Measurements from ENCODE around the gene DLG2.

DLG2 gene

DNA sequence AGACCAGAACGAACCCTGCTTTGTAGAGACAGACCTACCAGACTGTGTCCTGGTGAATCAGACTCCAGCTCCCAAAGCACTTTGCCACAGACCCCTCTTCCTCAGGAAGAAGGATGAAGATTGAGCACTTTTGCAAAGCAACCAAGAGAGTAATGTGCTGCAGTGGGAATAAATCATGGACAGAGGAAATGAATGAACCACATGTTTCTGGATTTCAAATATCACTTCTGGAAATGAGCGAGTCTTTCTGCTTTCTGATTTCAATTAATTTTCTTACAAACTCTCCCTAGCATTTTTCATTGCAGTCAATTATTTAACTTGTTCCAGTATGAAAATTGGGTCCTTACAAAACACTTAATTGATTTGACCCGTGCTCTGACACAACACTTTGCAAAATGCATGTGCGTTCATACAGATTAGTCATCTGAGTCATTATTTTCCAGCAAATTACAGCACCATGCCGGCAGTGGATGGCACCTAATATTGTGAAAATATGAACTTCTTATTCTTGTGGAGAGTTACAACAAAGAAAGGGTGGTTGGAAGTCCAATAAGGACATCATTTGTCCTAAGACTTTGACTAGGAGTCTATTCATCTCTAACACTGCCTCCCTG, 2025.1 kb downstream of the DLG2 start:
- H4K20me1 ChIP-seq (ENCODE audit: insufficient read depth, low read length), result no peaks in the 10 kb centered on the region
- no peak overlapping the region for H3K4me3 ChIP-seq (ENCODE audit: low read depth, low read length, poor library complexity, severe bottlenecking)
- no peak overlapping the region for H3K27ac ChIP-seq (ENCODE audit: low read depth, low read length, poor library complexity, severe bottlenecking)
- H3K9me3 ChIP-seq (ENCODE audit: low read length), result no peaks in the 10 kb centered on the region
- H3K4me1 ChIP-seq (ENCODE audit: insufficient read depth, low read length, severe bottlenecking), result peaks cover 30% of the 10 kb centered on the region
- H3K9ac ChIP-seq (ENCODE audit: low read length), result no peak overlapping the region
- no peak overlapping the region for H2AFZ ChIP-seq (ENCODE audit: low read length)
- no peaks in the 10 kb centered on the region for H3K9me2 ChIP-seq (ENCODE audit: low read depth, low read length)
- no peak for TF ChIP-seq EZH2 (IDR thresholded peaks at IDR 0.05; ENCODE audit: borderline replicate concordance, low read length)
- TF ChIP-seq, protein P1, sequence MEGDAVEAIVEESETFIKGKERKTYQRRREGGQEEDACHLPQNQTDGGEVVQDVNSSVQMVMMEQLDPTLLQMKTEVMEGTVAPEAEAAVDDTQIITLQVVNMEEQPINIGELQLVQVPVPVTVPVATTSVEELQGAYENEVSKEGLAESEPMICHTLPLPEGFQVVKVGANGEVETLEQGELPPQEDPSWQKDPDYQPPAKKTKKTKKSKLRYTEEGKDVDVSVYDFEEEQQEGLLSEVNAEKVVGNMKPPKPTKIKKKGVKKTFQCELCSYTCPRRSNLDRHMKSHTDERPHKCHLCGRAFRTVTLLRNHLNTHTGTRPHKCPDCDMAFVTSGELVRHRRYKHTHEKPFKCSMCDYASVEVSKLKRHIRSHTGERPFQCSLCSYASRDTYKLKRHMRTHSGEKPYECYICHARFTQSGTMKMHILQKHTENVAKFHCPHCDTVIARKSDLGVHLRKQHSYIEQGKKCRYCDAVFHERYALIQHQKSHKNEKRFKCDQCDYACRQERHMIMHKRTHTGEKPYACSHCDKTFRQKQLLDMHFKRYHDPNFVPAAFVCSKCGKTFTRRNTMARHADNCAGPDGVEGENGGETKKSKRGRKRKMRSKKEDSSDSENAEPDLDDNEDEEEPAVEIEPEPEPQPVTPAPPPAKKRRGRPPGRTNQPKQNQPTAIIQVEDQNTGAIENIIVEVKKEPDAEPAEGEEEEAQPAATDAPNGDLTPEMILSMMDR (IDR thresholded peaks at IDR 0.05; ENCODE audit: low read length), result no peak
- no peak overlapping the region for H3K4me2 ChIP-seq (ENCODE audit: low read length)
- H3F3A ChIP-seq (ENCODE audit: insufficient read depth, low read length), result no peaks in the 10 kb centered on the region
- no peaks in the 10 kb centered on the region for H3K79me2 ChIP-seq (ENCODE audit: insufficient read depth, low read length)
- no peaks in the 10 kb centered on the region for H3K36me3 ChIP-seq (ENCODE audit: insufficient read depth, low read length)
- H3K27me3 ChIP-seq (ENCODE audit: insufficient read depth, low read length), result no peaks in the 10 kb centered on the region

DNA sequence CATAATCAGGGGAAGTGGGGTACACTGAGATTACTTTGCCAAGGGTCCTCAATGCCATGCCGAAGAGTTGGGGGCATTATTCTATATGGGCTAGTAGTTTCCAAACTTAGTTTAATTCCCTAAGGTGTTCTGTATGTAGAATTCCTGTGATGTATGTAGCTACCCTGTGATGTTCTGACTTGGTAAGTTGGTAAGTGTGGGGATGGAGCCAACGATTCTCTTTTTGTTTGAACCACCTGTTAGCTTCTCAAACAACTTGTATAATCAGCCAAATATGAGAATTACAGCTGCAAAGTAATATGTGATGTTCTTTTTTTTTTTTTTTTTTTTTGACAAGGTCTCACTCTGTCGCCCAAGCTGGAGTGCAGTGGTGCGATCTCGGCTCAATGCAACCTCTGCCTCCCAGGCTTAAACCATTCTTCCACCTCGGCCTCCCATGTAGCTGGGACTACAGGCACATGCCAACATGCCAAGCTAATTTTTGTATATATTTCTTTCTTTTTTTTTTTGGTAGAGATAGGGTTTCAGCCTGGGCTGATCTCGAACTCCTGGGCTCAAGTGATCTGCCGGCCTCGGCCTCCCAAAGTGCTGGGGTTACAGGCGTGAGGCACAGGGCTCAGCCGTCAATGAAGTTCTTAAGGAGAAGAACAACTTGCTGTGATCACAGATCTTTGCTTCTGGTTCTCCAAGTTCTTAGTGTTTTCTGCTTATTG, 2025.8 kb downstream of the DLG2 start:
- Histone ChIP-seq H3F3A (ENCODE audit: insufficient read depth, low read length) (no peaks in the 10 kb centered on the region), H3K4me3 (ENCODE audit: low read depth, low read length, poor library complexity, severe bottlenecking) (no peak overlapping the region), H3K27me3 (ENCODE audit: insufficient read depth, low read length) (no peaks in the 10 kb centered on the region), H3K79me2 (ENCODE audit: insufficient read depth, low read length) (no peaks in the 10 kb centered on the region), H3K4me2 (ENCODE audit: low read length) (no peak overlapping the region), H3K27ac (ENCODE audit: low read depth, low read length, poor library complexity, severe bottlenecking) (no peak overlapping the region), H2AFZ (ENCODE audit: low read length) (no peak overlapping the region), H3K9me3 (ENCODE audit: low read length) (no peaks in the 10 kb centered on the region), H3K4me1 (ENCODE audit: insufficient read depth, low read length, severe bottlenecking) (peaks cover 30% of the 10 kb centered on the region), H3K9me2 (ENCODE audit: low read depth, low read length) (no peaks in the 10 kb centered on the region), H3K36me3 (ENCODE audit: insufficient read depth, low read length) (no peaks in the 10 kb centered on the region; the same call in 1 of the 2 replicates), H4K20me1 (ENCODE audit: insufficient read depth, low read length) (no peaks in the 10 kb centered on the region), H3K9ac (ENCODE audit: low read length) (no peak overlapping the region)
- TF ChIP-seq, protein P1 (IDR thresholded peaks at IDR 0.05; ENCODE audit: low read length), result no peak
- TF ChIP-seq EZH2 (IDR thresholded peaks at IDR 0.05; ENCODE audit: borderline replicate concordance, low read length), result no peak

DNA sequence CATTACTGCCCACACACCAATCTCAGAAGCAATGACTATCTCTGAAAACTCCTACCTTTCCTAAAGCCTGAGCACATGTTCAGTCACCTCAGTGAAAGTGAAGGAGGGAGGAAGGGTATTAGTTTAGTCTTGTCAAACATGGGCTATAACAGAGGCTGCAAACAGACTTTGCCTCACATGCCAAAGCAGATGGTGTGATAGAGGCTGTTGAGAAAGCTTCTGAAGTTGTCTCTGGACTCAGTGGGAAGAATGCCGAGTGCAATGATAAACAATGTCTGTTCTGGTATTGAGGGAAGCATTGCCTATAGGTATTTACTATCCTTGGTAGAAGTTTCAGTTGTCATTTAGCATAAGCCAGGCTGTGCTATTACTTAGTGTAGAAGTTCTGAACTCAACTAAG, 2026.5 kb downstream of the DLG2 start:
- H3K4me3 ChIP-seq (ENCODE audit: low read depth, low read length, poor library complexity, severe bottlenecking), result no peak overlapping the region
- no peaks in the 10 kb centered on the region for H4K20me1 ChIP-seq (ENCODE audit: insufficient read depth, low read length)
- H3K79me2 ChIP-seq (ENCODE audit: insufficient read depth, low read length), result no peaks in the 10 kb centered on the region
- no peaks in the 10 kb centered on the region for H3K27me3 ChIP-seq (ENCODE audit: insufficient read depth, low read length)
- no peaks in the 10 kb centered on the region for H3K9me3 ChIP-seq (ENCODE audit: low read length)
- no peaks in the 10 kb centered on the region; the same call in 1 of the 2 replicates for H3K36me3 ChIP-seq (ENCODE audit: insufficient read depth, low read length)
- H3K4me2 ChIP-seq (ENCODE audit: low read length), result no peak overlapping the region
- no peaks in the 10 kb centered on the region for H3F3A ChIP-seq (ENCODE audit: insufficient read depth, low read length)
- H3K4me1 ChIP-seq (ENCODE audit: insufficient read depth, low read length, severe bottlenecking), result peaks cover 30% of the 10 kb centered on the region
- no peaks in the 10 kb centered on the region for H3K9me2 ChIP-seq (ENCODE audit: low read depth, low read length)
- TF ChIP-seq, protein P1 (IDR thresholded peaks at IDR 0.05; ENCODE audit: low read length), result no peak
- TF ChIP-seq EZH2 (IDR thresholded peaks at IDR 0.05; ENCODE audit: borderline replicate concordance, low read length), result no peak
- H3K9ac ChIP-seq (ENCODE audit: low read length), result no peak overlapping the region
- H3K27ac ChIP-seq (ENCODE audit: low read depth, low read length, poor library complexity, severe bottlenecking), result no peak overlapping the region
- no peak overlapping the region for H2AFZ ChIP-seq (ENCODE audit: low read length)

Measured in OCI-LY1 (cell line).